AG04449 (cell line): ENCODE measurements around the gene GPR146.

Experiments
- CTCF ChIA-PET: fragments of 350-600 bp; formaldehyde crosslinking; extraction: SDS; loops from one replicate; lab custom pipeline; 2021; ENCODE audit warnings: antibody characterized with exemption; lab: Yijun Ruan, JAX
- POLR2A ChIA-PET: fragments of 400-600, 350-600 bp; formaldehyde crosslinking; extraction: SDS; loops from one replicate; lab custom pipeline; 2020; ENCODE audit warnings: antibody characterized with exemption, inconsistent platforms; lab: Yijun Ruan, JAX
- DNase-seq: peaks from one replicate; pipeline ENCODE4 v3.0.0-alpha.2; 2010; ENCODE audit warnings: low read depth, low spot score
- H3K4me3 ChIP-seq: 2 replicates; pipeline ENCODE4 v1.5.1; 2011; ENCODE audit warnings: low read depth, mild to moderate bottlenecking, control low read depth, low read length
- TF ChIP-seq, protein P1 (sequence below): IDR thresholded peaks from one replicate; pipeline ENCODE4 v1.5.1; 2011; ENCODE audit warnings: mild to moderate bottlenecking, moderate library complexity, low read length, control low read depth, inconsistent platforms; ENCODE audit not compliant: insufficient read depth; ENCODE audit errors: missing control alignments

Gene GPR146

GRCh38 chr7:1041551-1042491 lies 2.5 kb upstream of the GPR146 start:
- H3K4me3 ChIP-seq: no peak overlapping the region
- ChIA-PET POLR2A (no interaction called here), CTCF (interaction anchor here (1.1 to 8.1 kb wide), 5 partner anchors 12 to 50 kb away, joined by 3 to 51 read pairs (median 12); no protein-coding TSS in a partner anchor)
- no peak for DNase-seq
- TF ChIP-seq, protein P1, sequence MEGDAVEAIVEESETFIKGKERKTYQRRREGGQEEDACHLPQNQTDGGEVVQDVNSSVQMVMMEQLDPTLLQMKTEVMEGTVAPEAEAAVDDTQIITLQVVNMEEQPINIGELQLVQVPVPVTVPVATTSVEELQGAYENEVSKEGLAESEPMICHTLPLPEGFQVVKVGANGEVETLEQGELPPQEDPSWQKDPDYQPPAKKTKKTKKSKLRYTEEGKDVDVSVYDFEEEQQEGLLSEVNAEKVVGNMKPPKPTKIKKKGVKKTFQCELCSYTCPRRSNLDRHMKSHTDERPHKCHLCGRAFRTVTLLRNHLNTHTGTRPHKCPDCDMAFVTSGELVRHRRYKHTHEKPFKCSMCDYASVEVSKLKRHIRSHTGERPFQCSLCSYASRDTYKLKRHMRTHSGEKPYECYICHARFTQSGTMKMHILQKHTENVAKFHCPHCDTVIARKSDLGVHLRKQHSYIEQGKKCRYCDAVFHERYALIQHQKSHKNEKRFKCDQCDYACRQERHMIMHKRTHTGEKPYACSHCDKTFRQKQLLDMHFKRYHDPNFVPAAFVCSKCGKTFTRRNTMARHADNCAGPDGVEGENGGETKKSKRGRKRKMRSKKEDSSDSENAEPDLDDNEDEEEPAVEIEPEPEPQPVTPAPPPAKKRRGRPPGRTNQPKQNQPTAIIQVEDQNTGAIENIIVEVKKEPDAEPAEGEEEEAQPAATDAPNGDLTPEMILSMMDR: no peak

DNA sequence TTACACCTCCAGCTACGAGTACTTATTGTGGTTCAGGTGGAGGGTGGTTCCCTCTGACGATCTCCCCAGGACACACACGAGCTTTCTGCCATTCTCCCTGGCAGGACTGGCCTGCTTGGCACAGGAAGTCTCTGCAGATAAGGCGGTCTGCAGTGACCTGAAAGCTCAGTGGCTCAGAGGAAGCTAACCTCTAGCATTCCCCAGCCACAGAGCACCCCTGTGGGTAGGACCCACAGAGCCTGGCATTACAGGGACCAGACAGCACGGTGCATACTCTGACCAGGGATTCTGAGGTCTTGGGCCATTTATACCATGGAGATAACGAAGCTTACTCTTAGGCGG lies 1.9 kb upstream of the GPR146 start:
- TF ChIP-seq, protein P1: no peak
- no peak for DNase-seq
- ChIA-PET POLR2A (no interaction called here), CTCF (interaction anchor here (1.1 to 8.1 kb wide), 4 partner anchors 13 to 50 kb away, joined by 3 to 51 read pairs (median 24); no protein-coding TSS in a partner anchor)
- no peak overlapping the region for H3K4me3 ChIP-seq

GRCh38 chr7:1043552-1044188 lies 676 bp upstream of the GPR146 start:
- peak overlapping the region; percentile 53 for H3K4me3 ChIP-seq
- ChIA-PET POLR2A (no interaction called here), CTCF (interaction anchor here (0.8 to 8.1 kb wide), 13 partner anchors 10 to 126 kb away, joined by 3 to 51 read pairs (median 7); partner anchors contain the start of gene COX19)
- no peak for DNase-seq
- TF ChIP-seq, protein P1: no peak

DNA sequence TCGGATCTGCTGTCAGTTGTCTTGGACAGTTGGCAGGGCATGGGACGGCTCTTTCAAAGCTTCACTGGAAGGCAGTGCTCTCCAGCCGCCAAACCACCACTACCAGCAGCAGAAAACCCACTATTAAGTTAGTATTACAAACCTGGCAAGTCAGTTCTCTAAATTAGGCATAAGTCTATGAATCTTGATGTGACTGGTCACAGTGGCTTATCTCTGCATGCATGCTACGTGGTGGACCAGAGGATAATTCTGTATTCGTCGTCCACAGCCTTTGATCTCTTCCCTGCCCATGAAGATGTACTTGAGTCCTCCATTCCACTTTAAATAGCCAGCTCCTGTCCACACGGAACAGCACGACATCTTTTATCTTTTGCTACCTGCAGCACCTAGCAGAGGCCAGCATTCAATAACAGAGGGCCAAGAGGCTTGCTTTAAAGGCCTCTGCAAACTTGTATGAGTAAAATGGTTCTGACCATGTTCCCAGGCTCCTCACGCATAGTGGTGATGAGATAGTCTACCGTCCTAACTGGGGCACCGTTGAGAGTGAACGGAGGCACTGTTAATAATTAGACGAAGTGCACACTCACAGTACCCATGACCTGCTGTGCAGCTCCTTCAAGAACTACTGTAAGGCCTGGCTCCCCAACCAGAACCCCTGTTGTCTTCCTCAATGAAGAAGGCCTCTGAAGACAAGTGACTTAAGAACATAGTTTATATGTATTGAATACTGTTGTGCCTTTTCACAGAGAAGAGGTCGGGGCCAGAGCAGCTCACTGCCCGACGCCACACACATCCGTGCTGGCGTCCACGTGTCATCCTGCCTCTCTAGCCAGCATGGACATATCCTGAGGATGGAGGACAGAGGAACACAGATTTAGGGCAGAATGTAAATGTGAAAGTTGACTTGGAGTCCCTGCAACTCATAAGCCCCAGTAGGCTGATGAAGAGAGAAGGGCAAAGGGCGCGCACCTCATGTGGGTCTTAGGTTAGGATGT lies 1.0 kb downstream of the GPR146 start:
- TF ChIP-seq, protein P1: no peak
- H3K4me3 ChIP-seq: peak overlapping the region; percentile 71
- no peak for DNase-seq
- ChIA-PET CTCF (interaction anchor here (0.5 to 8.1 kb wide), 19 partner anchors 8 to 463 kb away, joined by 3 to 51 read pairs (median 4); no protein-coding TSS in a partner anchor), POLR2A (no interaction called here)

DNA sequence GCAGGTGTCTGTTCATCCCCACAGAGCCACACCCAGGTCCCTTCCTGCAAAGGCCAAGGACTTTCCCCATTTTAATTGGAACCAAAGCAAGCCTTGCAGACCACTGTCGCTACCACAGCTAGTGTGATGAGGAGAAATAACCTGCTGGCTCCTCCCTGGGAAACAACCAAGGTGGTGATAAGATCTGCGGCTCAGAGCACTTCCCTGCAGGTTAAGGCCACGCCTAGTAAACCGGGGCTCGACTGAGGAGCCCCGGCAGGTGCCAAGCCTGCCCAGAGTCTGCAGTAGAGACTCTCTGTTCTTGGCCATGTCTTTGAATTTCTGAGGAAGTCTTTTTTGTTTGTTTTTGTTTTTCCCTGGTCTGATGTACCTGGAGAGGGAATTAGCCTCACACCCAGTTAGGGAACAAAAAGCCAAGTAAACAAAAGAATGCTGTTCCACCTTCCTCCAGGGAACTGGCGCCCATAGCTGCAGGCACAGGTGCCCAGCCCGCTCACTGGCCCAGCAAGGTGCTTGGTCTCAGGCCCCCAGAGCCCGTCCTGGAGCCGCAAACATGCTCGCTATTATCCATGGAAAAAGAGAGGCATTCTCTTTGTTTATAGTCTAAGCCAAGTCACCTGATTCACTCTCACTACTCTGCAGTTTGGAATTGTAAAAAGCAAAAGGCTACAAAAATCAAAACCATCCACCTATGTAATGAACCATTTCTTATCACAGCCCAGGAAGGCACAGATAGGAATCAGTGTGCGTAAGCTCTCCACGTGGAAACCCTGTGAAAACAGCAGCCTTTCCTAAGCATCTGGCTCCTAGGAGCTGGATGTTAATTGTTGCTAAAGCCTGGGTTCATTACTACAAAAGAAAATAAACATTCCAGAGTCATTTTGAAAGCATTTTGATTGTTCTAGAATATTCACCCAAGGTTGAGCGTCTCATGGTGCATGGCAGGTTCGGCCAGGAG lies 2.7 kb downstream of the GPR146 start:
- no peak for DNase-seq
- POLR2A ChIA-PET: no interaction called here
- CTCF ChIA-PET: interaction anchor here (1.0 to 8.1 kb wide), 6 partner anchors 11 to 139 kb away, joined by 3 to 51 read pairs (median 4); no protein-coding TSS in a partner anchor
- H3K4me3 ChIP-seq: no peak overlapping the region
- TF ChIP-seq, protein P1: no peak
